ENCODE data around the gene ICAM4. TPM values are rescaled to one million over a fixed set of nuclear protein-coding genes. Genes with fewer than 3 reads are reported as not detected.
A peak's percentile ranks its signal among the peaks of the same experiment; 100 is the strongest.

Gene ICAM4
- total and polyA plus RNA-seq, 9 of the 15 experiments (the other 6 are each of a cell fraction or from before 2014, with no cell fraction given) = 14.1 to 86.1 (median 29.6) TPM

DNA sequence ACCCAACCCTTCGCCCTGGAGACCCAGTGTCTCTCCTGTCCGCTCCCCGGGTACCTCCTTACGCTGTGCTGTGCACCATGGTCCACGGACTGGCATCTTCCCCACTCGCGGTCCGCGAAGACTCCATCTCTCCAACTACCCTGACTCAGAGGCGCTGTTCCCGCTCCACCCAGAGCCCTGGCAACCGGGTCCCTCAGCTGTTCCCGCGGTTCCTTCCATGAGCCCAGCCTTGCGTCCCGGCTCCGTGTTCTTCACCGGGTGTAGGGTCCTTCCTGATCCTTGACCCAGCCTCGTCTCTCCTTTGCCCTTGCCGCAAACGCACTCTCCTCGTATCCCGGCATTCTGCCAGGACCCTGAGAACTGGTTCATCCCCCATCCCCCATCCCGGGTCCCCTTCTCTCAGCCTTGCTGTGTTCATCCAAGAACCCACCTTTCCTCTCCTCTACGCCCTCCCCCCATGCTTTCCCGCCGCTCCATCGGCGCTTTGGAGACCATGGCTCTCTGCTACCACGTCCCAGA is 3.7 kb downstream of the ICAM4 start (continued):
- 0 out of 4 replicates have a peak, but pooled peaks of 1 of the 2 experiments have one; percentile 64 for TF ChIP-seq MLLT1 (IDR thresholded peaks at IDR 0.05)

DNA sequence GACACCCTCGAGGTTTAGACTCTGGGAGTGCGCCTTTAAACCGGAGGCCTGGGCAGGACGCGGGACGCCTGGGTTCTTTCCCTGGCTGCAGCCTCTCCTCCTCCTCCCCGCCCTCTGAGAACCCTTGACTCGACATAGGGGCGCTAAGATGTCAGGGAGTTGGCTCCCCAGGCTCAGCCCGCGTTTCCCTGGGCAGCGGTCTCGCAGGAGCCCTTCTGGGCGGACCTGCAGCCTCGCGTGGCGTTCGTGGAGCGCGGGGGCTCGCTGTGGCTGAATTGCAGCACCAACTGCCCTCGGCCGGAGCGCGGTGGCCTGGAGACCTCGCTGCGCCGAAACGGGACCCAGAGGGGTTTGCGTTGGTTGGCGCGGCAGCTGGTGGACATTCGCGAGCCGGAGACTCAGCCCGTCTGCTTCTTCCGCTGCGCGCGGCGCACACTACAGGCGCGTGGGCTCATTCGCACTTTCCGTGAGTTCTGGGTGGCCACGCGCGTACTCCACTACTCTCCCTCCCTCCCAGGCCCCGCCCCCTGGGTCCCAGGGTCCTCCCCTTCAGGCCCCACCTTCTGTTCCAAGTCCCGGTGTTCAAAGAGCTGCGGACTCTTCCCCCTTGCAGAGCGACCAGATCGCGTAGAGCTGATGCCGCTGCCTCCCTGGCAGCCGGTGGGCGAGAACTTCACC is 4.3 kb downstream of the ICAM4 start:
- peaks cover 2% of the 10 kb centered on the region; the same call in 1 of the 2 replicates for H3K9me3 ChIP-seq (replicated peaks; ENCODE audit: control insufficient read depth, insufficient read depth, low read depth, low read length)
- no peaks in the 10 kb centered on the region; the same call in 1 of the 2 replicates for H4K20me1 ChIP-seq (replicated peaks; ENCODE audit: control insufficient read depth, insufficient read depth, low read length)
- no peaks in the 10 kb centered on the region for H3K27me3 ChIP-seq (ENCODE audit: control insufficient read depth in 2 of 2, insufficient read depth in 2 of 2, low read length in 2 of 2)
- H3K4me1 ChIP-seq (replicated peaks in 1 of 2; ENCODE audit: control insufficient read depth in 2 of 2, insufficient read depth in 2 of 2, low read length in 2 of 2) = peaks cover 18 to 92% of the 10 kb centered on the region in 2 experiments; a peak in 4 of 5 replicates
- ChIA-PET CTCF (ENCODE audit: low intra/inter-chr PET ratio) (no interaction called here), POLR2A (interaction anchor here (0.6 to 3.6 kb wide), 10 partner anchors 9 to 279 kb away, joined by 3 to 23 read pairs (median 4); partner anchors contain the start of genes ICAM1 and RAVER1)
- H3K27ac ChIP-seq (ENCODE audit: extremely low read depth, low read depth, low read length) = peak overlapping the region; percentile 96
- H3K79me2 ChIP-seq (ENCODE audit: control insufficient read depth, insufficient read depth, low read length) = peaks cover 85% of the 10 kb centered on the region
- intact Hi-C loops (cut with micrococcal nuclease) = no loop called here
- 0% methylated on average over 34 of the region's 57 CpGs for WGBS (ENCODE audit: insufficient coverage, low coverage, missing lambda C conversion rate)
- FAIRE-seq (peak; percentile 70), DNase-seq (ENCODE audit: extremely low read depth in 1 of 4, low spot score in 3 of 4) (peak; percentile 79 to 97 (median 84)), ATAC-seq (peak; percentile 34)
- H3K9me1 ChIP-seq (ENCODE audit: control insufficient read depth, insufficient read depth, low read length) = no peaks in the 10 kb centered on the region
- peak overlapping the region; percentile 91 to 99 for H3K9ac ChIP-seq (ENCODE audit: insufficient read depth in 1 of 2, low read depth in 2 of 2, low read length in 2 of 2)
- in situ Hi-C loops (cut with MboI) = no loop called here
- peaks cover 39% of the 10 kb centered on the region for H3K36me3 ChIP-seq (ENCODE audit: control insufficient read depth, insufficient read depth, low read length)
- peak overlapping the region; percentile 79 for H3K4me3 ChIP-seq
- peak overlapping the region; percentile 99 for H3K4me2 ChIP-seq (ENCODE audit: insufficient read depth, low read length)
- peak overlapping the region; percentile 23; the same call in 1 of the 2 replicates for H2AFZ ChIP-seq (ENCODE audit: low read depth, low read length)
- TSS peak; percentile 45 for BruUV-seq (replicated peaks)
- TF ChIP-seq, protein P1, sequence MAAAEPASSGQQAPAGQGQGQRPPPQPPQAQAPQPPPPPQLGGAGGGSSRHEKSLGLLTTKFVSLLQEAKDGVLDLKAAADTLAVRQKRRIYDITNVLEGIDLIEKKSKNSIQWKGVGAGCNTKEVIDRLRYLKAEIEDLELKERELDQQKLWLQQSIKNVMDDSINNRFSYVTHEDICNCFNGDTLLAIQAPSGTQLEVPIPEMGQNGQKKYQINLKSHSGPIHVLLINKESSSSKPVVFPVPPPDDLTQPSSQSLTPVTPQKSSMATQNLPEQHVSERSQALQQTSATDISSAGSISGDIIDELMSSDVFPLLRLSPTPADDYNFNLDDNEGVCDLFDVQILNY (CRISPR knock-in tag; IDR thresholded peaks at IDR 0.05) = no peak
- TF ChIP-seq, protein P2, sequence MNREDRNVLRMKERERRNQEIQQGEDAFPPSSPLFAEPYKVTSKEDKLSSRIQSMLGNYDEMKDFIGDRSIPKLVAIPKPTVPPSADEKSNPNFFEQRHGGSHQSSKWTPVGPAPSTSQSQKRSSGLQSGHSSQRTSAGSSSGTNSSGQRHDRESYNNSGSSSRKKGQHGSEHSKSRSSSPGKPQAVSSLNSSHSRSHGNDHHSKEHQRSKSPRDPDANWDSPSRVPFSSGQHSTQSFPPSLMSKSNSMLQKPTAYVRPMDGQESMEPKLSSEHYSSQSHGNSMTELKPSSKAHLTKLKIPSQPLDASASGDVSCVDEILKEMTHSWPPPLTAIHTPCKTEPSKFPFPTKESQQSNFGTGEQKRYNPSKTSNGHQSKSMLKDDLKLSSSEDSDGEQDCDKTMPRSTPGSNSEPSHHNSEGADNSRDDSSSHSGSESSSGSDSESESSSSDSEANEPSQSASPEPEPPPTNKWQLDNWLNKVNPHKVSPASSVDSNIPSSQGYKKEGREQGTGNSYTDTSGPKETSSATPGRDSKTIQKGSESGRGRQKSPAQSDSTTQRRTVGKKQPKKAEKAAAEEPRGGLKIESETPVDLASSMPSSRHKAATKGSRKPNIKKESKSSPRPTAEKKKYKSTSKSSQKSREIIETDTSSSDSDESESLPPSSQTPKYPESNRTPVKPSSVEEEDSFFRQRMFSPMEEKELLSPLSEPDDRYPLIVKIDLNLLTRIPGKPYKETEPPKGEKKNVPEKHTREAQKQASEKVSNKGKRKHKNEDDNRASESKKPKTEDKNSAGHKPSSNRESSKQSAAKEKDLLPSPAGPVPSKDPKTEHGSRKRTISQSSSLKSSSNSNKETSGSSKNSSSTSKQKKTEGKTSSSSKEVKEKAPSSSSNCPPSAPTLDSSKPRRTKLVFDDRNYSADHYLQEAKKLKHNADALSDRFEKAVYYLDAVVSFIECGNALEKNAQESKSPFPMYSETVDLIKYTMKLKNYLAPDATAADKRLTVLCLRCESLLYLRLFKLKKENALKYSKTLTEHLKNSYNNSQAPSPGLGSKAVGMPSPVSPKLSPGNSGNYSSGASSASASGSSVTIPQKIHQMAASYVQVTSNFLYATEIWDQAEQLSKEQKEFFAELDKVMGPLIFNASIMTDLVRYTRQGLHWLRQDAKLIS (CRISPR knock-in tag; IDR thresholded peaks at IDR 0.05) = no peak
- TF ChIP-seq ATF7 (IDR thresholded peaks at IDR 0.05) (0 out of 2 replicates have a peak, but pooled peaks have one; percentile 15), WHSC1 (IDR thresholded peaks at IDR 0.05; ENCODE audit: low read length) (no peak), SAFB (IDR thresholded peaks at IDR 0.05; ENCODE audit: borderline replicate concordance, low read depth, low read length) (peak; percentile 95), HDAC6 (IDR thresholded peaks at IDR 0.05; ENCODE audit: low read depth, low read length) (no peak), CHD1 (IDR thresholded peaks at IDR 0.05; ENCODE audit: low read length) (no peak), ZNF174 (CRISPR knock-in tag; IDR thresholded peaks at IDR 0.05) (no peak)
- TF ChIP-seq, protein P3, sequence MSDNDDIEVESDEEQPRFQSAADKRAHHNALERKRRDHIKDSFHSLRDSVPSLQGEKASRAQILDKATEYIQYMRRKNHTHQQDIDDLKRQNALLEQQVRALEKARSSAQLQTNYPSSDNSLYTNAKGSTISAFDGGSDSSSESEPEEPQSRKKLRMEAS (CRISPR knock-in tag; IDR thresholded peaks at IDR 0.05) = peak; percentile 61; the same call in 1 of the 2 replicates
- TF ChIP-seq, protein P4, sequence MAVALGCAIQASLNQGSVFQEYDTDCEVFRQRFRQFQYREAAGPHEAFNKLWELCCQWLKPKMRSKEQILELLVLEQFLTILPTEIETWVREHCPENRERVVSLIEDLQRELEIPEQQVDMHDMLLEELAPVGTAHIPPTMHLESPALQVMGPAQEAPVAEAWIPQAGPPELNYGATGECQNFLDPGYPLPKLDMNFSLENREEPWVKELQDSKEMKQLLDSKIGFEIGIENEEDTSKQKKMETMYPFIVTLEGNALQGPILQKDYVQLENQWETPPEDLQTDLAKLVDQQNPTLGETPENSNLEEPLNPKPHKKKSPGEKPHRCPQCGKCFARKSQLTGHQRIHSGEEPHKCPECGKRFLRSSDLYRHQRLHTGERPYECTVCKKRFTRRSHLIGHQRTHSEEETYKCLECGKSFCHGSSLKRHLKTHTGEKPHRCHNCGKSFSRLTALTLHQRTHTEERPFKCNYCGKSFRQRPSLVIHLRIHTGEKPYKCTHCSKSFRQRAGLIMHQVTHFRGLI (CRISPR knock-in tag; IDR thresholded peaks at IDR 0.05) = no peak
